ENCODE data around the gene TTLL3.

GRCh38 chr3:9818666-9819335 lies 8.7 kb downstream of the TTLL3 start:
- no peak for TF ChIP-seq POLR2A (IDR thresholded peaks at IDR 0.05)
- TF ChIP-seq, protein P1, sequence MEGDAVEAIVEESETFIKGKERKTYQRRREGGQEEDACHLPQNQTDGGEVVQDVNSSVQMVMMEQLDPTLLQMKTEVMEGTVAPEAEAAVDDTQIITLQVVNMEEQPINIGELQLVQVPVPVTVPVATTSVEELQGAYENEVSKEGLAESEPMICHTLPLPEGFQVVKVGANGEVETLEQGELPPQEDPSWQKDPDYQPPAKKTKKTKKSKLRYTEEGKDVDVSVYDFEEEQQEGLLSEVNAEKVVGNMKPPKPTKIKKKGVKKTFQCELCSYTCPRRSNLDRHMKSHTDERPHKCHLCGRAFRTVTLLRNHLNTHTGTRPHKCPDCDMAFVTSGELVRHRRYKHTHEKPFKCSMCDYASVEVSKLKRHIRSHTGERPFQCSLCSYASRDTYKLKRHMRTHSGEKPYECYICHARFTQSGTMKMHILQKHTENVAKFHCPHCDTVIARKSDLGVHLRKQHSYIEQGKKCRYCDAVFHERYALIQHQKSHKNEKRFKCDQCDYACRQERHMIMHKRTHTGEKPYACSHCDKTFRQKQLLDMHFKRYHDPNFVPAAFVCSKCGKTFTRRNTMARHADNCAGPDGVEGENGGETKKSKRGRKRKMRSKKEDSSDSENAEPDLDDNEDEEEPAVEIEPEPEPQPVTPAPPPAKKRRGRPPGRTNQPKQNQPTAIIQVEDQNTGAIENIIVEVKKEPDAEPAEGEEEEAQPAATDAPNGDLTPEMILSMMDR (IDR thresholded peaks at IDR 0.05), result no peak
